ENCODE results near the gene KCNH4. TPM values are rescaled to one million over a fixed set of nuclear protein-coding genes. Genes with fewer than 3 reads are reported as not detected.
"Not testable (repeated sequence)": the region's sequence is repeated elsewhere in the genome, so short reads cannot be mapped to it uniquely, and the experiment has no call there.

KCNH4 gene
- total RNA-seq, 1 donor from 2014 or later, result not detected

DNA sequence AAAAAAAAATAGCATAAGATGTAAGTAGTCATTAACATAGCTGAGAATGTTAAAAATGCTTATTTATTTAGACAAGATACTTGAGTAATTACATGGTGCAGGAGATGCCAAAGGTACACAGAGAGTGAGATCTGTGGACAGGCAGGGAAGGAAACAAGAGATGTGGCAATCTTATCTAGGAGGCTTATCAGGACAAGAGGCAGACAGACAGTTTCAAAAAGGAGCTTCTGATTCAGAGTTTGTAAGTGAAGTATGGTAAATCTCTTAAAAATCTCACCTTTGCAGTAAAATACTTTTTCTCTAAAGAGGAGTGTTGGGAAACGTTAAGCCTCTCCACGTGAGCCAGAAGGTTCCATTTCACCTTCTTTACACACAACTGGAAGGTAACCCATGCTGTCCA is 33.2 kb upstream of the KCNH4 start:
- Histone ChIP-seq H3K4me3 (no peak overlapping the region), H3K27me3 (no peaks in the 10 kb centered on the region), H3K4me2 (no peak overlapping the region), H3K36me3 (peaks cover 5% of the 10 kb centered on the region), H4K20me1 (ENCODE audit: low read depth) (no peaks in the 10 kb centered on the region), H3F3A (ENCODE audit: low read depth) (no peaks in the 10 kb centered on the region), H3K27ac (no peak overlapping the region), H3K4me1 (no peaks in the 10 kb centered on the region), H3K9me3 (ENCODE audit: low read depth) (no peaks in the 10 kb centered on the region), H3K9ac (no peak overlapping the region), H2AFZ (replicated peaks) (no peak overlapping the region), H3K79me2 (ENCODE audit: low read depth) (no peaks in the 10 kb centered on the region)
- no peaks in the 10 kb centered on the region for H3K27me3 Mint-ChIP-seq (ENCODE audit: insufficient read depth, low read depth)
- H3K27ac Mint-ChIP-seq, result no peak overlapping the region
- no peaks in the 10 kb centered on the region for H3K9me3 Mint-ChIP-seq
- H3K4me3 Mint-ChIP-seq, result no peak overlapping the region
- H3K4me1 Mint-ChIP-seq, result no peaks in the 10 kb centered on the region
- no peak for DNase-seq (ENCODE audit: low spot score)
- H3K36me3 Mint-ChIP-seq, result peaks cover 28% of the 10 kb centered on the region
- TF ChIP-seq EZH2 (IDR thresholded peaks at IDR 0.05), result no peak

DNA sequence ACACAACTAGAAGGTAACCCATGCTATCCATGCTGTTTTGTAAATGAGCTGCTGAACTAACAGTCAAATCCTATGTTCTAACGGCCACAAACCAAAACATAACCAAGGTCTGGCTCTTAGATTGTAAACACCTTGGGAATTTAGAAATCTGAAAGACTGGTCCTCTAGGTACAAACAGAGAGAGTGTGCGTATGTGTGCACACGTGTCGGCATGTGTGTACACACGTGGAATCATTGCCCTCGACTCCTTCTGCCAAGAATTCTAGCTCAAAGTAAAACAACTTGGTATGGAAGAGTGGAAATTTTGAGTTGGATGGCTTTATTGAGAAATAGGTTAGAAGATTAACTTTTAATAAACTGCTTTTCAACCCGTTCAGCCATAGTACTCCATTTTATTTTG is 31.4 kb upstream of the KCNH4 start:
- Histone ChIP-seq H3K79me2 (ENCODE audit: low read depth) (no peaks in the 10 kb centered on the region), H3K36me3 (peaks cover 10% of the 10 kb centered on the region), H3K9me3 (ENCODE audit: low read depth) (no peaks in the 10 kb centered on the region), H3F3A (ENCODE audit: low read depth) (no peaks in the 10 kb centered on the region), H4K20me1 (ENCODE audit: low read depth) (no peaks in the 10 kb centered on the region), H3K4me2 (no peak overlapping the region), H3K27me3 (no peaks in the 10 kb centered on the region), H3K27ac (no peak overlapping the region), H2AFZ (replicated peaks) (no peak overlapping the region), H3K9ac (no peak overlapping the region), H3K4me1 (no peaks in the 10 kb centered on the region), H3K4me3 (no peak overlapping the region)
- no peak for DNase-seq (ENCODE audit: low spot score)
- no peaks in the 10 kb centered on the region for H3K4me1 Mint-ChIP-seq
- peaks cover 28% of the 10 kb centered on the region for H3K36me3 Mint-ChIP-seq
- no peak overlapping the region for H3K27ac Mint-ChIP-seq
- H3K9me3 Mint-ChIP-seq, result no peaks in the 10 kb centered on the region
- TF ChIP-seq EZH2 (IDR thresholded peaks at IDR 0.05) (no peak), EZH2phosphoT487 (IDR thresholded peaks at IDR 0.05) (no peak)
- TF ChIP-seq, protein P1, sequence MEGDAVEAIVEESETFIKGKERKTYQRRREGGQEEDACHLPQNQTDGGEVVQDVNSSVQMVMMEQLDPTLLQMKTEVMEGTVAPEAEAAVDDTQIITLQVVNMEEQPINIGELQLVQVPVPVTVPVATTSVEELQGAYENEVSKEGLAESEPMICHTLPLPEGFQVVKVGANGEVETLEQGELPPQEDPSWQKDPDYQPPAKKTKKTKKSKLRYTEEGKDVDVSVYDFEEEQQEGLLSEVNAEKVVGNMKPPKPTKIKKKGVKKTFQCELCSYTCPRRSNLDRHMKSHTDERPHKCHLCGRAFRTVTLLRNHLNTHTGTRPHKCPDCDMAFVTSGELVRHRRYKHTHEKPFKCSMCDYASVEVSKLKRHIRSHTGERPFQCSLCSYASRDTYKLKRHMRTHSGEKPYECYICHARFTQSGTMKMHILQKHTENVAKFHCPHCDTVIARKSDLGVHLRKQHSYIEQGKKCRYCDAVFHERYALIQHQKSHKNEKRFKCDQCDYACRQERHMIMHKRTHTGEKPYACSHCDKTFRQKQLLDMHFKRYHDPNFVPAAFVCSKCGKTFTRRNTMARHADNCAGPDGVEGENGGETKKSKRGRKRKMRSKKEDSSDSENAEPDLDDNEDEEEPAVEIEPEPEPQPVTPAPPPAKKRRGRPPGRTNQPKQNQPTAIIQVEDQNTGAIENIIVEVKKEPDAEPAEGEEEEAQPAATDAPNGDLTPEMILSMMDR (IDR thresholded peaks at IDR 0.05), result no peak
- no peaks in the 10 kb centered on the region for H3K27me3 Mint-ChIP-seq (ENCODE audit: insufficient read depth, low read depth)
- no peak overlapping the region for H3K4me3 Mint-ChIP-seq

DNA sequence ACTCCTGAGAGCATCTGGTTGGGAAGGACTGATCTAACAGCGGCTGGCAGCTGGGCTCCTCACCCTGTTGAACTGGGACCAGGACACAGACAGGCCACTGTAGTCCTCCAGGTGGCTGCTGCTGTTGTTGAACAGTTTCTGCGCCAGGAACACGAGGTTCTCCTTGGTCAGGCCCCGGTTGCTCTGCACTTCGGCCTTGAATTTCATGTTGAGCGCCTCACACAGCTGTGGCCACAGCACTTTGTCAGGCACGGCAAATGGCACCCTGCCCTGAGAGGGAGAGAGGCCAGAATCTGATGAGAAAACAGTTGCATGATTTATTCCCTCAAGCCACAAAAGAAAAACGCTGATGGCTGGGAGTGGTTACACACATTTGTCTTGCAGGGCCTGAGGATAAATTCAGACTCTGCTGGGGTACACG is 31.0 kb upstream of the KCNH4 start:
- not testable (repeated sequence) for H3K4me3 ChIP-seq; H3K9me3 Mint-ChIP-seq; H3K27ac ChIP-seq; H3K9me3 ChIP-seq (ENCODE audit: low read depth); H4K20me1 ChIP-seq (ENCODE audit: low read depth); H3K27me3 Mint-ChIP-seq (ENCODE audit: insufficient read depth, low read depth); H3K9ac ChIP-seq; H3K4me2 ChIP-seq; H3F3A ChIP-seq (ENCODE audit: low read depth); DNase-seq (ENCODE audit: low spot score); H3K4me1 ChIP-seq; H3K27me3 ChIP-seq; H3K4me3 Mint-ChIP-seq; H3K79me2 ChIP-seq (ENCODE audit: low read depth); H2AFZ ChIP-seq (replicated peaks); H3K27ac Mint-ChIP-seq; H3K4me1 Mint-ChIP-seq
- H3K36me3 ChIP-seq, result peaks cover 13% of the 10 kb centered on the region
- H3K36me3 Mint-ChIP-seq, result peaks cover 25% of the 10 kb centered on the region

DNA sequence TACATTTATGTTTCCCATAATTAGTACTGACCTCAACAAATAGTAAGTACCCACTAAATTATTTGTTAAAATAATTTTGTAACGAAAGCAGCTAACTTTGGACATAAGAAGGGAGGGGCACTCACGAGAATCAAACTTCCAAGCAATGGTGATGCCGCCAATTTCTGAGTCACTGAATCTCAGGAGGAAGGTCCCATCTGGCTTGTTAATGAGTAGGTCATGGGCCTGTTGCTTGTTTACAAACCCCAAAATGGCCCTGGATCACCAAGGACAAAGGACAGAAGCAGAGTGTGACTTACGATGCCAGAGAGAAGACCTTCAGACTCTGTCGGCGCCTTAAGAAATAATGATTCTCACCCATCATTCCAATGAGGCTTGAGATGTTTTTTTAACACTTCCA is 29.1 kb upstream of the KCNH4 start:
- Histone ChIP-seq H3K27me3 (no peaks in the 10 kb centered on the region), H3F3A (ENCODE audit: low read depth) (no peaks in the 10 kb centered on the region), H3K36me3 (peaks cover 13% of the 10 kb centered on the region), H3K79me2 (ENCODE audit: low read depth) (no peaks in the 10 kb centered on the region), H4K20me1 (ENCODE audit: low read depth) (no peaks in the 10 kb centered on the region), H3K4me1 (no peaks in the 10 kb centered on the region), H3K9me3 (ENCODE audit: low read depth) (no peaks in the 10 kb centered on the region), H3K9ac (no peak overlapping the region), H3K4me3 (no peak overlapping the region), H3K4me2 (no peak overlapping the region), H2AFZ (replicated peaks) (no peak overlapping the region), H3K27ac (no peak overlapping the region)
- Mint-ChIP-seq H3K4me3 (no peak overlapping the region), H3K9me3 (no peaks in the 10 kb centered on the region), H3K36me3 (peaks cover 30% of the 10 kb centered on the region), H3K4me1 (no peaks in the 10 kb centered on the region), H3K27me3 (ENCODE audit: insufficient read depth, low read depth) (no peaks in the 10 kb centered on the region), H3K27ac (no peak overlapping the region)
- DNase-seq (ENCODE audit: low spot score), result no peak
- TF ChIP-seq EZH2 (IDR thresholded peaks at IDR 0.05) (no peak), EZH2phosphoT487 (IDR thresholded peaks at IDR 0.05) (no peak)

DNA sequence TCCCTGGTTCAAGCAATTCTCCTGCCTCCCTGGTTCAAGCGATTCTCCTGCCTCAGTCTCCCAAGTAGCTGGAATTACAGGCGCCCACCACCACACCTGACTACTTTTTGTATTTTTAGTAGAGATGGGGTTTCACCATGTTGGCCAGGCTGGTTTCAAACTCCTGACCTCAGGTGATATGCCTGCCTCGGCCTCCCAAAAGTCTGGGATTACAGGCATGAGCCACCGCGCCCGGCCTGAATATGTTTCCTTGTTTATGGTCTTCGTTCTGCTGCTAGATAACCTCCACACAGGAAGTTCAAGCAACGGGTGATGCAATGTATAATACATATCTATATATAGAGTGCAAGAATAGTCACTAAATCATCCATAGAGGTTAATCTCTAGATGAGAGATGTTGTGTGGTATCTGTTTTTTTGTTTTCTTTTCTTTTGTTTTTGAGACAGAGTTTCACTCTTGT is 25.2 kb upstream of the KCNH4 start:
- not testable (repeated sequence) for DNase-seq (ENCODE audit: low spot score); H3F3A ChIP-seq (ENCODE audit: low read depth); H3K27me3 ChIP-seq; H3K9ac ChIP-seq; H3K4me2 ChIP-seq; H3K4me3 ChIP-seq; H2AFZ ChIP-seq (replicated peaks); H3K27ac ChIP-seq; H4K20me1 ChIP-seq (ENCODE audit: low read depth); H3K9me3 ChIP-seq (ENCODE audit: low read depth); H3K4me1 ChIP-seq; H3K4me3 Mint-ChIP-seq; H3K9me3 Mint-ChIP-seq; H3K27me3 Mint-ChIP-seq (ENCODE audit: insufficient read depth, low read depth); H3K79me2 ChIP-seq (ENCODE audit: low read depth); H3K27ac Mint-ChIP-seq; H3K4me1 Mint-ChIP-seq
- H3K36me3 Mint-ChIP-seq, result peaks cover 34% of the 10 kb centered on the region
- peaks cover 13% of the 10 kb centered on the region for H3K36me3 ChIP-seq
